ENCODE results near the gene C11orf21.

The C11orf21 gene

DNA sequence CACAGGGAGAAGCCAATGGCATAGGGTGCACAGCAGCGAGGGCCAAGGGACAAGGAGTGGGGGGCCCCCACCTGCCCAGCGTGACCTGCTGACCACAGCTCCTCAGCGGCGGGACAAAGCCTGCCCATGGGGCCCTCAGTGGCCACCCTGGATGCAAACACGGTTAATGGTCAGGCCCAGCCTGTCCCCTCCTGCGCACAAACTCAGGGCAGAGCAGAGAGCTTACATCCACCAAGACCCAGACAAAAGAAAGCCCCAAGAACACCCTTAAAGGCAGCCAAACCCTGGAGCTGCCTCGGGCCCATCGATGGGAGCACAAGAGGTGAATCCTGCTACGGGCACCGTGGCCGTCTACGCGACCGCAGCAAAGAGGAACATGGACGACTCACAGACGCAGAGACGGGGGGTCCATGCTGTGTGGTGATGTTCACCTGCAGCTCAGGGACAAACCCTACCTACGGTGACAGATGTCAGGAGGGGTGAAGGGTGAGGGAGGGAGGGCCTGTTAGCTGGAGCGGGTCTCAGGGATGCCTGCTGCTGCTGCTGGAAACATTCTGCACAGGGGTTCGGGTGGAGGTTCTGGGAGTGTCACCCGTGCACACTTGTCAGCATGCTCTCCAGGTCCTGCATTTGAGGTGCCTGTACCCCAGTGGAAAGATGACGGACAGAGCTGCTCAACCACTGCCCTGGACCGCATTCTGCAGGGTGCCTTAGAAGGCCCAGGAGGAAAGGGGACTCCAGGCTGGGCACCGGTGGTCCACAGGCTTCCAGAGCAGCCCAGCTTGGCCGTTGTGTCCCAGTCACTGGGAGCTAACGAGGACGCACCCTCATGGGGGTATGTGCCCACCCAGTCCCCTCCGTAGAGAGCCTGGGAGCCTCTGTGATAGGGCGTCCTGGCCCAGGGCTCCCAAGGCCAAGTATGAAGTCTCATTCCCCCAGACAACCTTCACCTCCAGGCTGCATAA is 42.9 kb downstream of the C11orf21 start:
- no peak overlapping the region for H3K4me3 ChIP-seq (ENCODE audit: low read depth, low read length)

DNA sequence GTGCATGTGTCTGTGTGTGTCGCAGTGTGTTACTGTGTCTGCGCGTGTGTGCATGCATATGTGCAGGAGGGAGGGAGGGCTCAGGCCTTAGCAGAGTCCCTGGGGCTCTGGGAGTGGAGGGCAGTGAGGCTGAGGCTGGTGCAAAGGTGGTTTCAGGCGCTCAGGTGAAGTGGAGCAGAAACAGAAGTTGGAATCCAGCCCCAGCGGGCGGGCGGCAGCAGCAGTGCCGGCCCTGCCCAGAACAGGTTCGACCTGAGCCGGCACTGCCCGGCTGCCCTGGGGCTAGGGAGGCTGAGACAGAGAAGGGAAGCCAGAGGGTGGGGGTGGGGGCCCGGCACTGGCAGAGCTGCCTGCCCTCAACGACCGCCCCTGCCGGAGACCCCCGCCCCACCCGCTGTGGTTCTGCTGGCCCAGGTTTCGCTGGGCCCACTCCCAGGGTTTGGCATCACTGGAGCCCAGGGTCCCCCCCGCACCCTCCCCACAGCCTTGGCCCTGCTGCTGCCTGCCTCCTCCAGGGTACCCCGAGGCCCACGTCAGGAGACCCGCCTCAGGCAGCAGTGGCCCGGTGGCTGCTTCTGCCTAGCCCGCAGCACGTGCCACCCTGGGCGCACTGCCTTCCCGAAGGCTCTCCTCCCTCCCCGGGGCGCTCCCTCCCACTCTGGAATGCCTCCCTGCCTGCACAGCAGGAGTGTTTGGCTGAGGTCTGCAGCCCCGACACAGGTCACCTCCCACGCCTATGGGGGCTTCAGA is 44.6 kb downstream of the C11orf21 start:
- TF ChIP-seq, protein P1, sequence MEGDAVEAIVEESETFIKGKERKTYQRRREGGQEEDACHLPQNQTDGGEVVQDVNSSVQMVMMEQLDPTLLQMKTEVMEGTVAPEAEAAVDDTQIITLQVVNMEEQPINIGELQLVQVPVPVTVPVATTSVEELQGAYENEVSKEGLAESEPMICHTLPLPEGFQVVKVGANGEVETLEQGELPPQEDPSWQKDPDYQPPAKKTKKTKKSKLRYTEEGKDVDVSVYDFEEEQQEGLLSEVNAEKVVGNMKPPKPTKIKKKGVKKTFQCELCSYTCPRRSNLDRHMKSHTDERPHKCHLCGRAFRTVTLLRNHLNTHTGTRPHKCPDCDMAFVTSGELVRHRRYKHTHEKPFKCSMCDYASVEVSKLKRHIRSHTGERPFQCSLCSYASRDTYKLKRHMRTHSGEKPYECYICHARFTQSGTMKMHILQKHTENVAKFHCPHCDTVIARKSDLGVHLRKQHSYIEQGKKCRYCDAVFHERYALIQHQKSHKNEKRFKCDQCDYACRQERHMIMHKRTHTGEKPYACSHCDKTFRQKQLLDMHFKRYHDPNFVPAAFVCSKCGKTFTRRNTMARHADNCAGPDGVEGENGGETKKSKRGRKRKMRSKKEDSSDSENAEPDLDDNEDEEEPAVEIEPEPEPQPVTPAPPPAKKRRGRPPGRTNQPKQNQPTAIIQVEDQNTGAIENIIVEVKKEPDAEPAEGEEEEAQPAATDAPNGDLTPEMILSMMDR (IDR thresholded peaks at IDR 0.05; ENCODE audit: low read depth, low read length) = no peak
- no peak overlapping the region for H3K4me3 ChIP-seq (ENCODE audit: low read depth, low read length)

More for the DNA sequence above, 42.9 kb downstream of the C11orf21 start:
- TF ChIP-seq, protein P1 (IDR thresholded peaks at IDR 0.05; ENCODE audit: low read depth, low read length) = no peak

DNA sequence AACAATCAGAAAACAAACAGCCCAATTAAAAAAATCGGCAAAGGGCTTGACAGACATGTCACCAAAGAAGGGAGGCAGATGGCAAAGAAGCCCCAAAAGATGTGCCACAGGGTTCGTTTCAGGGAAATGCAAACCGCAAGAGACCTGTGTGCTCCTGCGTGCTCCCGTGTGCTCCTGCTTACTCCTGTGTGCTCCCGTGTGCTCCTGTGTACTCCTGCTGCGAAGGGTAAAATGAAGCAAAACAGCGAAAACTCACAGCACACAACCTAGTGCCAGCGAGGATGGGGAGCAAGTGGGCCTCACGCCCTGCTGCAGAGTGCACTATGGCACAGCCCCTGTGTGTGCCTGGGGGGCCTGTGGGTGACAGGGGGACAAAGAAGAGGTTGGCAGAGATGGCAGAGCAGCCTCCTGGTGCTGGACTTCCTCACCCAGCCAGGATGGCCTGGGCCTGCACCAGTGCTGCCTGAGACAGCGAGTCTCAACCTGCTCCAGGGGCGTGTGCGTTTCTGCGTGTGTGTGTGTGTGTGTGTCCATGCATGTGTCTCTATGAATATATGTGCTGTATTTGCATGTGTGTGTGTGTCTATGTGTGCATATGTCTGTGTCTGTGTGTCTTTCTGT is 45.3 kb downstream of the C11orf21 start:
- no peak overlapping the region for H3K4me3 ChIP-seq (ENCODE audit: low read depth, low read length)
- TF ChIP-seq, protein P1 (IDR thresholded peaks at IDR 0.05; ENCODE audit: low read depth, low read length) = no peak

DNA sequence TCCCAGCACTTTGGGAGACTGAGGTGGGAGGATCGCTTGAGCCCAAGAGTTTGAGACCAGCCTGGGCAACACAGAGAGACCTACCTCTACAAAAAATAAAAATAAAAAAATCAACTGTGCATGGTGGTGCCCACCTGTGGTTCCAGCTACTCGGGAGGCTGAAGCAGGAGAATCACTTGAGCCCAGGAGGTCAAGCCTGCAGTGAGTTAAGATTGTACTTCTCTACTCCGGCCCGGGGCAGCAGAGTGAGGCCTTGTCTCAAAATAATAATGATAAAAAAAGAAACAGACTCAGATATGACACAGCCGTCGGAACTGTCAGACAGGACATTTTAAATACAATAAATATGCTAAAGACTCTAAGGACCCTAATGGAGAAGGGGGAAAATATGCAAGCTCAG is 49.7 kb downstream of the C11orf21 start:
- TF ChIP-seq, protein P1 (IDR thresholded peaks at IDR 0.05; ENCODE audit: low read depth, low read length) = no peak
- H3K4me3 ChIP-seq (ENCODE audit: low read depth, low read length) = no peak overlapping the region

DNA sequence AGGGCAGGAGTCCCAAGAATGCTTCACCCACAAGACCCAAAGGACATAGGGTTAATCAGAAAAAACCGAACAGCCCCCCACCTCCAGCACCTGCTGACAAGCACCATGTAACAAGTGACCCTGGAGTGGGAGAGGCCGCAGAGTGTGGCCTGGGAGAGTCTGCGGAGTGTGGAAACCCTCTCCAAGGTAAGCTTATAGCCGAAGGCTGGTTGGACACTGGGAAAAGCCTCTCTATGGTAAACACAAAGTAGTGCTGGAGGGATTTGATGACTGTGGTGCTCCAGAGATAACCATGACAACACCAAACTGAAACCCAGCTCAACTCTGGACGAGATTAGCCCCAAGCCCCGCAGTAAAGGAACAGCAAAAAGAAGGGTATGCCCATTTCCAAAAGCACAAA is 50.6 kb downstream of the C11orf21 start:
- TF ChIP-seq, protein P1 (IDR thresholded peaks at IDR 0.05; ENCODE audit: low read depth, low read length) = no peak
- no peak overlapping the region for H3K4me3 ChIP-seq (ENCODE audit: low read depth, low read length)

DNA sequence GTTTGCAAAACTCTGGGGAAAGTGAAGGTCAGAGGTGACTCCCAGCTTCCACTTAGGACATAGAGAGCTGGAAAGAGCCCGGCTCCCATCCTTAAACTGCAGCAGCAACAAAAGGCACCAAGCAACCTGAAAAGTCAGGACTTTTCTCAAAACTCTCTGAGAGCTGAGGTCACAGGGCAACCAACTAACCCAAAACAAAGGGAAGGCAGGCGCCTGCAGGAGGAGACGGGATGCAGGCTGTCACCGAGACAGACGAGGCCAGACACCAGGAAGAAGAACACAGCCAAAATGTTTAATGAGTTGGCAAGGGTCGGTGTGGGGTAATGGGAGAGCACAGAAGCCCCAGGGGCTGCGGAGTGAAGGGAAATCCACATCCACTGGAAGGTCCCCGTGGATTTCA is 51.2 kb downstream of the C11orf21 start:
- TF ChIP-seq, protein P1 (IDR thresholded peaks at IDR 0.05; ENCODE audit: low read depth, low read length) = no peak
- H3K4me3 ChIP-seq (ENCODE audit: low read depth, low read length) = no peak overlapping the region
